Measurements from ENCODE around the gene PMEPA1. TPM values are rescaled to one million over a fixed set of nuclear protein-coding genes. Genes with fewer than 3 reads are reported as not detected.
A peak's percentile ranks its signal among the peaks of the same experiment; 100 is the strongest.

Gene PMEPA1
- total and polyA plus RNA-seq, 10 of the 15 experiments (the other 5 are each of a cell fraction or from before 2014, with no cell fraction given), result 0.02 to 0.10 (median 0.04) TPM; not detected in 3

DNA sequence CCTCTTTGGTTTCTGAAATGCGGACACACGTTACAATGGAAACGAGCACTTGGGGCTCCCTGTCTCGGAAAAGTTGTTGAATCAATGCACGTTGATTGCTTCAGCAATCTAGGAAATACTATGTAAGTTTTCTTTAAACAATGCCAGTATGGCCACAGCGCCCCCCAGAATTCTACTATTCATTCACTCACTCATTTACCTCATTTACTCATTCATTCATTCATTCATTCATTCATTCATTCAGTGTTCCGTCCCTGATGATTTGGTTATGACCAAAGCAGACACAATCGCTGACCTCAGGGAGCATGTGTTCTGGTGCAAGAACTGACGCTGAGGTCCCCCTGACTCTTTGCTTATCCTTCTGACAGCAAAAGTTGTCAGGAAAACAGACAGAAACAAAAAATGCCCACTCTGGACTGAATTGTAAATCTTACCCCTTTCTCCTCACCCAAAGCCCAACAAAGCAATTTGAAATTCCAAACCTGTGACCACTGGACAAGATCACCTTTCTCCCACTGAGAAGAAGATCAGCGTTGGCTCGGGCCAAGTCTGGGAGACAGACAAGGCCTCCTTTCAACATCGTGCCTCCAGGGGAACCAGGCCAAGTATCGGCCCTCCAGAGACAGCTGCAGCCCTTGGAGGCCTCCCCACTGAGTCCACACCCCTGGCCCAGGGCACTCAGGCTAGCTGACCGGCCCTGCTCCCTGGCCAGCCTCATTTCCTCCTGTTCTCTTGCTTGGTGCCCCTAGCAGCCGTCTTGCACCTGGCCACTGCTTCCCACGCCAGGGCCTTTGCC is 15.0 kb upstream of the PMEPA1 start:
- ChIA-PET POLR2A (no interaction called here), RAD21 (ENCODE audit: unreplicated experiment) (no interaction called here), SMC1A (ENCODE audit: uncharacterized antibody, unreplicated experiment) (no interaction called here), CTCF (no interaction called here)
- WGBS (ENCODE audit: insufficient coverage, insufficient replicate concordance, low lambda C conversion rate, missing lambda C conversion rate), result 51% methylated on average over 16 of the region's 16 CpGs
- FAIRE-seq, result no peak
- ATAC-seq, result no peak
- Histone ChIP-seq H3K4me2 (ENCODE audit: control insufficient read depth, insufficient read depth) (no peak overlapping the region), H4K20me1 (ENCODE audit: control insufficient read depth, insufficient read depth) (peaks cover 2% of the 10 kb centered on the region; the same call in 1 of the 2 replicates), H3K4me3 (no peak overlapping the region), H3K79me2 (ENCODE audit: control insufficient read depth, insufficient read depth, low read length) (no peaks in the 10 kb centered on the region), H3K9ac (ENCODE audit: control insufficient read depth, insufficient read depth, low read length) (no peak overlapping the region), H2AFZ (ENCODE audit: control insufficient read depth, low read depth, low read length) (no peak overlapping the region), H3K36me3 (ENCODE audit: control insufficient read depth in 2 of 2, insufficient read depth in 2 of 2, low read length in 1 of 2) (no peaks in the 10 kb centered on the region), H3K9me3 (replicated peaks; ENCODE audit: control insufficient read depth, insufficient read depth, low read length) (no peaks in the 10 kb centered on the region), H3K27me3 (replicated peaks in 1 of 2; ENCODE audit: control insufficient read depth in 2 of 2, insufficient read depth in 2 of 2, low read length in 1 of 2) (no peaks in the 10 kb centered on the region; a peak in 3 of 4 replicates), H3K27ac (ENCODE audit: control insufficient read depth, insufficient read depth) (no peak overlapping the region), H3K4me1 (ENCODE audit: control insufficient read depth, insufficient read depth, low read length) (no peaks in the 10 kb centered on the region)
- DNase-seq (ENCODE audit: low read depth, low spot score), result no peak
- no TSS peak for BruUV-seq (replicated peaks)
- TF ChIP-seq ZNF24 (IDR thresholded peaks at IDR 0.05), result peak; percentile 78
- TF ChIP-seq, protein P1, sequence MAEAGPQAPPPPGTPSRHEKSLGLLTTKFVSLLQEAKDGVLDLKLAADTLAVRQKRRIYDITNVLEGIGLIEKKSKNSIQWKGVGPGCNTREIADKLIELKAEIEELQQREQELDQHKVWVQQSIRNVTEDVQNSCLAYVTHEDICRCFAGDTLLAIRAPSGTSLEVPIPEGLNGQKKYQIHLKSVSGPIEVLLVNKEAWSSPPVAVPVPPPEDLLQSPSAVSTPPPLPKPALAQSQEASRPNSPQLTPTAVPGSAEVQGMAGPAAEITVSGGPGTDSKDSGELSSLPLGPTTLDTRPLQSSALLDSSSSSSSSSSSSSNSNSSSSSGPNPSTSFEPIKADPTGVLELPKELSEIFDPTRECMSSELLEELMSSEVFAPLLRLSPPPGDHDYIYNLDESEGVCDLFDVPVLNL (IDR thresholded peaks at IDR 0.05; ENCODE audit: low read depth, low read length), result no peak
- in situ Hi-C loops (cut with MboI) (no loop called here), intact Hi-C loops (cut with micrococcal nuclease; ENCODE audit: unreplicated experiment) (no loop called here)

DNA sequence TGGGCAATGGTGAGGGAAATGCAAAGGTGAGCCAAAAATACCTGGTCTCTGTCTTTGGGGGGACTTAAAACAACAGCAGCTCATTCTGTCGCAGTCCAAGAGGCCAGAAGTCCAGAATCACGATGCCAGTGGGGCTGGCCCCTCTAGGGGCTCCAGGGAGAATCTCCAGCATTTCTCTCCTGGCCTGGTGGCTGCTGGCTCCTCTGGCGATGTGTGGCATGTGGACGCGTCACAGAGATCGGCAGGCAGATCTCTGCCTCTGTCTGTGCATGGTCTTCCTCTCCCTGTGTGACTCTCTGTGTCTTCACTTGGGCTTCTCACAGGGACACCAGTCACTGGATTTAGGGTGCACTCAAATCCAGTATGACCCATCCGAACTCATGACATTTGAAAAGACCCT is 14.0 kb upstream of the PMEPA1 start:
- in situ Hi-C loops (cut with MboI), result no loop called here
- Histone ChIP-seq H2AFZ (ENCODE audit: control insufficient read depth, low read depth, low read length) (no peak overlapping the region), H3K4me3 (no peak overlapping the region), H4K20me1 (ENCODE audit: control insufficient read depth, insufficient read depth) (peaks cover 2% of the 10 kb centered on the region; the same call in 1 of the 2 replicates), H3K36me3 (ENCODE audit: control insufficient read depth in 2 of 2, insufficient read depth in 2 of 2, low read length in 1 of 2) (no peaks in the 10 kb centered on the region), H3K4me2 (ENCODE audit: control insufficient read depth, insufficient read depth) (no peak overlapping the region), H3K4me1 (ENCODE audit: control insufficient read depth, insufficient read depth, low read length) (no peaks in the 10 kb centered on the region; the same call in 1 of the 2 replicates), H3K79me2 (ENCODE audit: control insufficient read depth, insufficient read depth, low read length) (no peaks in the 10 kb centered on the region), H3K27me3 (replicated peaks in 1 of 2; ENCODE audit: control insufficient read depth in 2 of 2, insufficient read depth in 2 of 2, low read length in 1 of 2) (peaks cover 0 to under 1% of the 10 kb centered on the region in 2 experiments; a peak in 3 of 4 replicates), H3K9ac (ENCODE audit: control insufficient read depth, insufficient read depth, low read length) (no peak overlapping the region), H3K9me3 (replicated peaks; ENCODE audit: control insufficient read depth, insufficient read depth, low read length) (no peaks in the 10 kb centered on the region), H3K27ac (ENCODE audit: control insufficient read depth, insufficient read depth) (no peak overlapping the region)
- intact Hi-C loops (cut with micrococcal nuclease; ENCODE audit: unreplicated experiment), result no loop called here
- FAIRE-seq (no peak), DNase-seq (ENCODE audit: low read depth, low spot score) (no peak), ATAC-seq (no peak)
- SMC1A ChIA-PET (ENCODE audit: uncharacterized antibody, unreplicated experiment), result no interaction called here
- no TSS peak for BruUV-seq (replicated peaks)
- 46% methylated on average over 7 of the region's 7 CpGs for WGBS (ENCODE audit: insufficient coverage, insufficient replicate concordance, low lambda C conversion rate, missing lambda C conversion rate)
- CTCF ChIA-PET, result no interaction called here
- POLR2A ChIA-PET, result no interaction called here
- RAD21 ChIA-PET (ENCODE audit: unreplicated experiment), result no interaction called here
- TF ChIP-seq BCL11A (IDR thresholded peaks at IDR 0.05; ENCODE audit: low read depth, low read length) (no peak), FOXM1 (IDR thresholded peaks at IDR 0.05; ENCODE audit: low read depth, low read length) (no peak), CBFB (IDR thresholded peaks at IDR 0.05; ENCODE audit: low read depth) (no peak), NR2C1 (IDR thresholded peaks at IDR 0.05) (no peak), SPI1 (IDR thresholded peaks at IDR 0.05; ENCODE audit: borderline replicate concordance, insufficient read depth, low read depth, low read length) (no peak), RCOR1 (conservative IDR thresholded peaks at IDR 0.05; ENCODE audit: low read depth, low read length) (no peak), ZSCAN29 (IDR thresholded peaks at IDR 0.05) (no peak), NRF1 (conservative IDR thresholded peaks at IDR 0.05; ENCODE audit: low read depth, low read length) (no peak), ETV6 (conservative IDR thresholded peaks at IDR 0.05 in 1 of 2, IDR thresholded peaks at IDR 0.05 in 1 of 2; ENCODE audit: borderline replicate concordance in 1 of 2, low read depth in 1 of 2) (no peak), BACH1 (IDR thresholded peaks at IDR 0.05; ENCODE audit: borderline replicate concordance) (no peak)
- TF ChIP-seq, protein P2, sequence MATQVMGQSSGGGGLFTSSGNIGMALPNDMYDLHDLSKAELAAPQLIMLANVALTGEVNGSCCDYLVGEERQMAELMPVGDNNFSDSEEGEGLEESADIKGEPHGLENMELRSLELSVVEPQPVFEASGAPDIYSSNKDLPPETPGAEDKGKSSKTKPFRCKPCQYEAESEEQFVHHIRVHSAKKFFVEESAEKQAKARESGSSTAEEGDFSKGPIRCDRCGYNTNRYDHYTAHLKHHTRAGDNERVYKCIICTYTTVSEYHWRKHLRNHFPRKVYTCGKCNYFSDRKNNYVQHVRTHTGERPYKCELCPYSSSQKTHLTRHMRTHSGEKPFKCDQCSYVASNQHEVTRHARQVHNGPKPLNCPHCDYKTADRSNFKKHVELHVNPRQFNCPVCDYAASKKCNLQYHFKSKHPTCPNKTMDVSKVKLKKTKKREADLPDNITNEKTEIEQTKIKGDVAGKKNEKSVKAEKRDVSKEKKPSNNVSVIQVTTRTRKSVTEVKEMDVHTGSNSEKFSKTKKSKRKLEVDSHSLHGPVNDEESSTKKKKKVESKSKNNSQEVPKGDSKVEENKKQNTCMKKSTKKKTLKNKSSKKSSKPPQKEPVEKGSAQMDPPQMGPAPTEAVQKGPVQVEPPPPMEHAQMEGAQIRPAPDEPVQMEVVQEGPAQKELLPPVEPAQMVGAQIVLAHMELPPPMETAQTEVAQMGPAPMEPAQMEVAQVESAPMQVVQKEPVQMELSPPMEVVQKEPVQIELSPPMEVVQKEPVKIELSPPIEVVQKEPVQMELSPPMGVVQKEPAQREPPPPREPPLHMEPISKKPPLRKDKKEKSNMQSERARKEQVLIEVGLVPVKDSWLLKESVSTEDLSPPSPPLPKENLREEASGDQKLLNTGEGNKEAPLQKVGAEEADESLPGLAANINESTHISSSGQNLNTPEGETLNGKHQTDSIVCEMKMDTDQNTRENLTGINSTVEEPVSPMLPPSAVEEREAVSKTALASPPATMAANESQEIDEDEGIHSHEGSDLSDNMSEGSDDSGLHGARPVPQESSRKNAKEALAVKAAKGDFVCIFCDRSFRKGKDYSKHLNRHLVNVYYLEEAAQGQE (IDR thresholded peaks at IDR 0.05; ENCODE audit: low read depth, low read length), result no peak
